ENCODE data around the gene JAM3. TPM values are rescaled to one million over a fixed set of nuclear protein-coding genes. Genes with fewer than 3 reads are reported as not detected.

Gene JAM3
- total RNA-seq, 1 experiment from 2014 or later = 9.0 TPM

DNA sequence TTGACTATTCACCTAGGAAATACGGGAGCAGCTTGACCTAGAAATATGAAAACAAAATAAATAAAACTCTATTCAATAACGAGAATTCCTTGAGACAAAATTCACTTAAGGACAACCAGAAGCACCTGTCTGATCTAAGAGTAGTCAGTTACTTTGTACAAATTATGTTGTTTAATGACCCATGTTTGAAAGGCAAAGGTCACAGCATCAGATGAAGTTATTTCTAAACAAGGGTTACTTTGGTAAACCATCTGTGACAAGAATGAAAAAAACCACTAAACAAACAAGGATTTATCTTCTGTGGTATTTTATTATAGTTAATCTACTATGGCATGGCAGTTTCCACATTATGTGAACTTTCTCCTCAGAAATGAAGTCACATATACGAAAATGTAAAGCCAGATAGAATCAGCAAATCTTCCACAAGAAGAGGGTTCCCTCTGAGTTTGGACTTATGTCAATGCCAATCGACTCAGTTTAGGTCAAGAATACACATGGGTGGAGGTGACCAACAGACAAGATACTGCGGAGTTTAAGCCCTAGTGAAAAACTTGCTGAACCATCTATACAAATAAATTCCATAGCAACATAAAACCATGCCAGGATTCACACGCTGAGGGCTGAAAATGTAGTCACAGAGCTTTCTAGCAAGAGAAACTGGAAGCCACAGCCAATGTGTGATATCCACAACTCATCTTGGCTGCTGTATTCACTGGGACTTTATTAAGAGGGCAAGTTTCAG, 101.5 kb downstream of the JAM3 start:
- H3K27me3 ChIP-seq (replicated peaks; ENCODE audit: insufficient read depth, low read depth, low read length, poor library complexity) = no peaks in the 10 kb centered on the region
- BruUV-seq (replicated peaks) = no TSS peak
- H3K9me3 ChIP-seq (ENCODE audit: low read depth, low read length, poor library complexity, severe bottlenecking) = no peaks in the 10 kb centered on the region
- H3K4me3 ChIP-seq (ENCODE audit: low read depth, low read length, poor library complexity, severe bottlenecking) = no peak overlapping the region
- H3K36me3 ChIP-seq (ENCODE audit: insufficient read depth, low read length, poor library complexity, severe bottlenecking) = peaks cover 44% of the 10 kb centered on the region
- no peaks in the 10 kb centered on the region for H3K4me1 ChIP-seq (ENCODE audit: insufficient read depth, low read length, poor library complexity, severe bottlenecking)
- ChIA-PET CTCF (no interaction called here), POLR2A (ENCODE audit: low non-redundant PET) (no interaction called here)
- TF ChIP-seq CTCF (conservative IDR thresholded peaks at IDR 0.05; ENCODE audit: low read depth, low read length) = no peak
- no peak for DNase-seq (ENCODE audit: low spot score)
- intact Hi-C loops (cut with micrococcal nuclease; ENCODE audit: unreplicated experiment) = no loop called here
- H3K27ac ChIP-seq (ENCODE audit: low read depth, low read length, poor library complexity, severe bottlenecking) = no peak overlapping the region

DNA sequence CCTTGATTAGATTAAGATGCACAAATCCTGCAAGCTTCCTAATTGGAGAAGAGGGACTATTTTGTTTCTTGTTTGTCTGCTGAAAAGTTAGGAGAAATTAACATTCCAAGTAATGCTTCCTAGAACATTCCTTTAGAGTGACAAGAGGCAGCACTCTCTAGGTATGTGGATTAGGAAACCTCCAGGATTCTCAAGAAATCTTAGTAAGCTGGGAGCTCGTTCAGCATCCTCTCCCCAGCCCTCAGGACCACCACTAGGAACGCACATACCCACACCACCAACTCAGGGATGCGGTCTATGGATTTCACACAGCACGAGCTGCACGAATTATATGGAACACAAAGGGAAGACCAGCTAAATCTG, 102.0 kb downstream of the JAM3 start:
- Histone ChIP-seq H3K4me3 (ENCODE audit: low read depth, low read length, poor library complexity, severe bottlenecking) (no peak overlapping the region), H3K36me3 (ENCODE audit: insufficient read depth, low read length, poor library complexity, severe bottlenecking) (peaks cover 48% of the 10 kb centered on the region), H3K9me3 (ENCODE audit: low read depth, low read length, poor library complexity, severe bottlenecking) (no peaks in the 10 kb centered on the region), H3K27me3 (replicated peaks; ENCODE audit: insufficient read depth, low read depth, low read length, poor library complexity) (no peaks in the 10 kb centered on the region), H3K27ac (ENCODE audit: low read depth, low read length, poor library complexity, severe bottlenecking) (no peak overlapping the region), H3K4me1 (ENCODE audit: insufficient read depth, low read length, poor library complexity, severe bottlenecking) (no peaks in the 10 kb centered on the region)
- no TSS peak for BruUV-seq (replicated peaks)
- CTCF ChIA-PET = no interaction called here
- POLR2A ChIA-PET (ENCODE audit: low non-redundant PET) = no interaction called here
- TF ChIP-seq EZH2 (IDR thresholded peaks at IDR 0.05; ENCODE audit: borderline replicate concordance, low read depth, low read length, poor library complexity, severe bottlenecking) (no peak), CTCF (conservative IDR thresholded peaks at IDR 0.05; ENCODE audit: low read depth, low read length) (no peak)
- no peak for DNase-seq (ENCODE audit: low spot score)
- intact Hi-C loops (cut with micrococcal nuclease; ENCODE audit: unreplicated experiment) = no loop called here

DNA sequence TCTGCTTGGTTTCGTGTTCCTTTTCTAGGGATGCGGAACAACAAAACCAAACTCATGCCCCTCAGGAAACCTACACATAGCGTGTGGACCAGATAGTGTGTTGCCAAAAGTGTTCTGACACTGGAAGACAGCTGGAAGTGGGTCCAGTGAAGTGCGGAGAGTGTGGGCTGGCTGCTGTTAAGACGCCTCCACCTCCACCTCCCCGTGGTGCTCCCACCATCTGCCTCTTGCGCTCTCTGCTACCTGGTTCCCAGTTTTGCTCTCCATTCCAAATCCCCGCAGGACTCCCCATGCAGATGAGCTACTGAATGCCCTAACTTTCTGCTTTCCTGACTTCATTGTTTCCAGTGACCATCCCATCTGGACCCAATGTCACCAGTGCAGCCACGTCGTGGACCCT, 103.1 kb downstream of the JAM3 start:
- peaks cover 59% of the 10 kb centered on the region for H3K36me3 ChIP-seq (ENCODE audit: insufficient read depth, low read length, poor library complexity, severe bottlenecking)
- ChIA-PET CTCF (no interaction called here), POLR2A (ENCODE audit: low non-redundant PET) (no interaction called here)
- BruUV-seq (replicated peaks) = no TSS peak
- no peaks in the 10 kb centered on the region for H3K4me1 ChIP-seq (ENCODE audit: insufficient read depth, low read length, poor library complexity, severe bottlenecking)
- TF ChIP-seq EZH2 (IDR thresholded peaks at IDR 0.05; ENCODE audit: borderline replicate concordance, low read depth, low read length, poor library complexity, severe bottlenecking) = no peak
- no peak for TF ChIP-seq CTCF (conservative IDR thresholded peaks at IDR 0.05; ENCODE audit: low read depth, low read length)
- no peak overlapping the region for H3K27ac ChIP-seq (ENCODE audit: low read depth, low read length, poor library complexity, severe bottlenecking)
- H3K4me3 ChIP-seq (ENCODE audit: low read depth, low read length, poor library complexity, severe bottlenecking) = no peak overlapping the region
- no peaks in the 10 kb centered on the region for H3K27me3 ChIP-seq (replicated peaks; ENCODE audit: insufficient read depth, low read depth, low read length, poor library complexity)
- intact Hi-C loops (cut with micrococcal nuclease; ENCODE audit: unreplicated experiment) = no loop called here
- no peak for DNase-seq (ENCODE audit: low spot score)
- no peaks in the 10 kb centered on the region for H3K9me3 ChIP-seq (ENCODE audit: low read depth, low read length, poor library complexity, severe bottlenecking)

All from A673 (cell line).